HG03039 (cell line): ENCODE data around the gene SLC3A2.
"Not testable (repeated sequence)": the region's sequence is repeated elsewhere in the genome, so short reads cannot be mapped to it uniquely, and the experiment has no call there.

Experiments
- ATAC-seq: cut with Tn5 transposase; IDR thresholded peaks from one replicate; pipeline ENCODE4 v1.9.1; 2021; ENCODE audit warnings: mild to moderate bottlenecking, moderate library complexity; ENCODE audit not compliant: unreplicated experiment

The SLC3A2 gene

DNA sequence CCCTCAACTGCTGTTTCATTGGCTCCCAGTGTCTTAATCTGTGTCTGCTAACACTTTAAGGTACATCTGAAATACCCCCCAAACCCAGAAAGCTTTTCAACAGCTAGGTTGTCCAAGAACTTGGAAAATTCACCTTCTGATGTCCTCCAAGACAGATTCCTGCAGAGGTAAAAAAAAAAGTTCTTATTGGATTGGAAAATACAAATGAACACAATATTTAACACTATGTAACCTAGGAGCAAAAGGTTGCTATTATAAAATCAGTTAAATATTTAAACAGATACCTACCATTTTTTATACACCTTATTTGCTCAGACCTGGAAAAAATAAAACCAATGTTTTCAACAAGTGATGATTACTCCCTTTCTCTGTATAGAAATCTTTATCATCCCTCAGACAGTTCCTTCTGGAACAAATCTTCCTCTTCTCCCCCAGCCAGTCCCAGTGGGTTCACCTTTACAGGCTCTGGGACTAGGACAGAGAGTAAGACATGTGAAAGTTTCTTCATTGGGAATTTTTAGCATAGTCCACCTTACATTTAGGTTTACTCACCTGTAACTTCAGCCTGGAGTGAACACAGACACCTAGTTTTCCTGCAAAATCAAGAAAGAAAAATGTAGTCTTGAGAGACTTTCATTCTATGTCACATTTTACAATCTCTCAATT, 28.0 kb upstream of the SLC3A2 start:
- ATAC-seq, result no peak

DNA sequence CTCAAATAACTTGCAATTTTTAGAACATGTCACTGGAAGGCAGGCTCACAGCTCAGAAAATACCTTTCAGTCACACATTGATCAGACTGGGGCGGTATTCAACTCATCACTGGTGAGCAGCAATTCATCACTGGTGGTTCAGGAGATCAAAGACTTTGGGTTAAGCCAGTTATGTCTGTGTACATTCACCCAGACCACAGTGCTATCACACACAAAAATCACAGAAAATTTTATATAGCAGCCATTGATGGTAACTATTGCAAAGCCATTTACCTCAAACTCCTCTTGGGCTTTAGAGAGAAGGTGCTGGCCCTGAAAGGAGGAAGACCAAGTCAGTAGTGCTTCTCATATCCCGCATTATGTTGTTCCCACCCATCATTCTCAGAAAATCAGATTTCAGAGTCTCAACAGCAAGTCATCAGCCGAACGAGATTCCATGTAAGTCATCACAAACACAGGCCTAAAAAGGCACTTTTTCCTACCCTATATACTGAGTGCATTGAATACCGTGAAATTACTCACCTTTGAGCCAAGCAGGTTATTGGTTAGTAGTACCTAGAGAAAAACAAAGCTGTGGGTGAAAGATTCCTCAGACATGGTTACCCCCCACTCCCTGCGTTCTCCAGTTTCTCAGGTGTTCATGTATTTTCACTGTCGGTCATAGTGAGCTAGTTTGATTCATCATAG, 27.3 kb upstream of the SLC3A2 start:
- ATAC-seq, result no peak

DNA sequence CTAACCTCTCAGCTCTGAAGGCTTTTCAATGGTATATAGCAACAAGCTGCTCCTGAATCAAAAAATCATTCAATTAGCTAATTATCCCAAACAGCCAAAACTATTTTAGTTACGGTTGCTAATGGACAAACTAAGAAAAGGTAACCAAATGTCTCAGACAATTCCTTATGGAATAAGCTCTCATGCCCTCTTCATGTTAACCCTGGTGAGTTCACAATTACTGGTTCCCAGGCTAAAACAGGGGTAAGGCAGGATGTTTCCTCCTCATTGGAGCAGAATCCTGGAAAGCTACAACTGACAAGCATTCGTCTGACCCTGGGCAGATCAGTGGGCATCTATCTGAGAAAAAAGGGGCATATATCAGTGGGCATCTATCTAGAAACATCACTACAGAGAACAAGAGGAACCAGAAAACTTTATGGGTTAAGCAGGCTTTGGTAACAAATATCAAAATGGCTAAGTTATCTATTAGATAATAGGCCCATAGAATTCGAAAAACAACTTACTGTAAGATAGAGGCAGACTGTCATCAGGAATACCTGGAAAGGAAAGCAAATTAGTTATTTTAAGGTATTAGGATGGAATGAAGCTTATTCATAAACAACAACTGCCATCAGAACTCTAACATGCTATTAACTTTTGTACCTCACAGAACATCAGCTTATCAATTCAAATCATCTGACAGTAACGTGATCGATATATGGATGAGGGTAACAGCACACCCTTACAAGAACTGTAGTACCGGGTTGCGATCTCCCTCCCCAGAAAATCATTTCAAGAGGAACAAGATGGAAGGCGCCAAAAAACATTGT, 26.5 kb upstream of the SLC3A2 start:
- ATAC-seq, result no peak

DNA sequence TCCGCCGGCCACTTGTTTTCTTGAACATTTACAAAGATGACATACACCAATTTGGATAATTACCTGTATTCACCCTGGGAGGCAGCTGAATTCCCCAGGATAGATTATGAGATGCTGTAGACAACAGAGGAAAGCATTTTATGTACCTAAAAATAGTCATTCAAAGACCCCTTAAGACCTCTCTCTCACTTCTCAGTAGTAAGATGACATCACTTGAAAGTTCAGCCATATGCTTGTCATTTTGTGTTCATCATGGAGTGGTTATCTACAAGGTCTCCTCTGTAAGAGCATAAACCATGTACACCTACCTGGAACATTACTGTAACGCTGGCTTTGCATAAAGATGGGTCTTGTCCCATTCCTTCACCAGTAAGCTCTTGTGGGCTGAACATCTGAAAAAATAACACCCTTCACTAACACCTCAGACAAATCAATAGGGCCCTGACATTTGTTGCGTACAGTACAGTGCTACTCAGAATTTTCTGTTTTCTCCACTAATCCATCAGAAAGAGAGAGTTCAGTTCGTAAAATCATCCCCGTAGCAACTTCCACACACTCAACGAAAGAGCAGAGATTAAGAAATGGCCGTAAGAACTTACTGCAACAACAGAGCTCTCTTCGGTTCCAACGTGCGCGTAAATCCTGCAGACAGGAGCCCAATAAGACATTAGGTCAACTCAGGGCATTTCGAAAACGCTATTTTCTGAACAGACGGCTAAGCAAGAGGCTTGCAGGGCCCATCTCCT, 25.7 kb upstream of the SLC3A2 start:
- no peak for ATAC-seq

DNA sequence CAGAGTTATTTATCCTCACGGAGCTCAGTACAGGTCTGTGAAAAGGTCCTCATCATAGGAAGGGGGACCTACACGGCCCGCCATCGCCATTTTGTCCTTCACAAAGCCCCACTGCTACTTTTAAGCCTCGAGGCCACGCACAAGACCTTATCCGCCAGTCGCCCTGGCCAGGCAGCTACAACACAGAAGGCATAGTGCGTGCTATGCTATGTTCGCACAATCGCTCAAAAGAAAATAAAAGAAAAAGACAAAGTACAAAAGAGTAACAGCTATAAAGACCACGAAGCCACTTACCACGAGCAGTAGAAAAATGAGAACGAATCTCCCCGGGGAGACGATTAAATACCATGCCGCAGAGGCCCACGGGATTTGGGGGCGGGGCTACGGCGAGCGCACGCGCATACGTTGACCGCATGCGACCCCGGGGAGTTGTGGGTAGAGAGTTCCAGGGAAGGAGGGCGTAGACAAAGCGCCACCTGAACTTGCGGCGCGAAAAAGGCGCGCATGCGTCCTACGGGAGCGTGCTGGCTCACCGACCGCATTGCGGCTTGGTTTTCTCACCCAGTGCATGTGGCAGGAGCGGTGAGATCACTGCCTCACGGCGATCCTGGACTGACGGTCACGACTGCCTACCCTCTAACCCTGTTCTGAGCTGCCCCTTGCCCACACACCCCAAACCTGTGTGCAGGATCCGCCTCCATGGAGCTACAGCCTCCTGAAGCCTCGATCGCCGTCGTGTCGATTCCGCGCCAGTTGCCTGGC, 24.9 kb upstream of the SLC3A2 start:
- peak; percentile 79 for ATAC-seq

DNA sequence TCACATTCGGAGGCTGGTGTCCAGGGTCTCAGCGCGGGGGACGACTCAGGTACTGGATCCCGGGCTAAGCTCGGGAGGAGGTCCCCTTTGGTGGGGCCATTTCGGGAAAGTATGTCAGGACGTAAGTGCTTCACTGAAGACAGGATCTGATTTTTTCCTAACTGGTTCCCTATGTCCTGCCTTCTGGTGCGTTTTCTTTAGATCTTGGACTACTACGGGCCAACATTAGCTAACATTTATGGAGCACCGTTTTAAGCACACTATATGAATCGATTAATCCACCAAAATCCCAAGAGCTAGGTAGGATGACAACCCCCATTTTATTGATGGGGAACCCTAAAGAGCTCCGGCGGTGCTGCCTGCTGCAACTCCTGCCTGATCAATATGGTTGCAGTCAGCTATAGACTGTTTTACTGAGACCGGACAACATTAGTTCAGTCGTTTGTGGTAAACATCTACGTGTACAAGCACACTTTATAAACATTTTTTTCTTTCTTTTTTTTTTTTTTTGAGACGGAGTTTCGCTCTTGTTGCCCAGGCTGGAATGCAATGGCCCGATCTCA, 24.3 kb upstream of the SLC3A2 start:
- ATAC-seq, result no peak

DNA sequence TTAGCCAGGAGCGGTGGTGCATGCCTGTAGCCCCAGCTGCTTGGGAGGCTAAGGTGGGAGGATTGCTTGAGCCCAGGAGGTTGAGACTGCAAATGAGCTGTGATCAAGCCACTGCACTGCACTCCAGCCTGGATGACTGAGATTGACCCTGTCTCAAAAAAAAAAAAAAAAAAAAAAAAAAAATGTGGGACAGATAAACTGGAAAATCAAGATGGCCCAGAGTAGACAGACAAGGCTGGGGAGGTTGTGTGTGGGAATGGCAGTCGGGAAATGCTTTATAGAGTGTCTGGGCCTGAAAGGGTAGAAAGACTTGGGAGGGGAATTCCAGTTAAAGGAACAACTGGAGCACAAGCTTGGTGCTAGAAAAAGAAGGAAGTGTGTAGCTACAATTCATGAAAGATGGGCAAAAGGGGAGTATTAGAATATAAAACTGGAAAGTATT, 23.1 kb upstream of the SLC3A2 start:
- no peak for ATAC-seq

DNA sequence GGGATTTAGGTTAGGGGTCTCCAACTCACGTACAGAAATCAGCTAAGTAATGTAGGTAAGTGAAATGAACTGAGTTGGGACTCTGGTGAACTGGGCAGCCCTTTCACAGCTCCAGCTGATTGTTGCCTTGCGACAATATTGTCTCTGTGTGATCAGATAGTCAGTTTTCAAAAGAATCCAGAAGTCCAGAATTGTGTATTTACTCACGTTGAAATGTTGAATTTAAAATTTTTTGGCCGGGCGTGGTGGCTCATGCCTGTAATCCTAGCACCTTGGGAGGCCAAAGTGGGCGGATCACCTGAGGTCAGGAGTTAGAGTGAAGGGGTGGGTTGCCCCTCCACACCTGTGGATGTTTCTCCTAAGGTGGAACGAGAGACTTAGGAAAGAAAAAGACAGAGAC, 22.5 kb upstream of the SLC3A2 start:
- no peak for ATAC-seq

DNA sequence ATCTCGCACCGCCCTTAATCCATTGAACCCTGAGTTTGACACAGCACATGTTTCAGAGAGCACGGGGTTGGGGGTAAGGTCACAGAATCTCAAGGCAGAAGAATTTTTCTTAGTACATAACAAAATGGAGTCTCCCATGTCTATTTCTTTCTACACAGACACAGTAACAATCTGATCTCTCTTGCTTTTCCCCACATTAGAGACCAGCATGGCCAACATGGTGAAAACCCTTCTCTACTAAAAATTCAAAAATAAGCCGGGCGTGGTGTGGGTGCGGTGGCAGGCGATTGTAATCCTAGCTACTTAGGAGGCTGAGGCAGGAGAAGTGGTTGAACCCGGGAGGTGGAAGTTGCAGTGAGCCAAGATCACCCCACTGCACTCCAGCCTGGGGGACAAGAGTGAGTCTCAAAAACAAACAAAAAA, 21.4 kb upstream of the SLC3A2 start:
- not testable (repeated sequence) for ATAC-seq

DNA sequence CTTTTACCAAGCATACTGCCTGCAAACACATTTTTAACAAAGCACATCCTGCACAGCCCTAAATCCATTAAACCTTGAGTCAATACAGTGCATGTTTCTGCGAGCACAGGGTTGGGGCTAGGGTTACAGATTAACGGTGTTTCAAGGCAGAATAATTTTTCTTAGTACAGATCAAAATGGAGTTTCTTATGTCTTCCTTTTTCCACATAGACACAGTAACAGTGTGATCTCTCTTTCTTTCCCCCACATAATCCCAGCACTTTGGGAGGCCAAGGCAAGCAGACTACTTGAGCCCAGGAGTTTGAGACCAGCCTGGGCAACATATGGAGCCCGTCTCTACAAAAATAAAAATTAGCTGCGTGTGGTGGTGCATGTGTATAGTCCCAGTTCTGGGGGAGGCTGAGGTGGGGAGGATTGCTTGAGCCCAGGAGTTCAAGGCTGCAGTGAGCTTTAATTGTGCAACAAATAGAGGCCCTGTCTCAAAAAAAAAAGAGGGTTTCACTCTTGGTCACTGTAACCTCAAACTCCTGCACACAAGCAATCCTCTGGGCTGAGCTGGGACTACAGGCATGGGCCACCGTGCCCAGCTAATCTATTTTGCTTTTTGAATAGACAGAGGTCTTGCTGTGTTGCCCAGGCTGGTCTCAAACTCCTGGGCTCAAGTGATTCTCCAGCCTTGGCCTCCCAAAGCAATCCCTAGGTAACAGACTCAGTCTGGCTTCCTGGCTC, 19.7 kb upstream of the SLC3A2 start:
- ATAC-seq, result no peak

DNA sequence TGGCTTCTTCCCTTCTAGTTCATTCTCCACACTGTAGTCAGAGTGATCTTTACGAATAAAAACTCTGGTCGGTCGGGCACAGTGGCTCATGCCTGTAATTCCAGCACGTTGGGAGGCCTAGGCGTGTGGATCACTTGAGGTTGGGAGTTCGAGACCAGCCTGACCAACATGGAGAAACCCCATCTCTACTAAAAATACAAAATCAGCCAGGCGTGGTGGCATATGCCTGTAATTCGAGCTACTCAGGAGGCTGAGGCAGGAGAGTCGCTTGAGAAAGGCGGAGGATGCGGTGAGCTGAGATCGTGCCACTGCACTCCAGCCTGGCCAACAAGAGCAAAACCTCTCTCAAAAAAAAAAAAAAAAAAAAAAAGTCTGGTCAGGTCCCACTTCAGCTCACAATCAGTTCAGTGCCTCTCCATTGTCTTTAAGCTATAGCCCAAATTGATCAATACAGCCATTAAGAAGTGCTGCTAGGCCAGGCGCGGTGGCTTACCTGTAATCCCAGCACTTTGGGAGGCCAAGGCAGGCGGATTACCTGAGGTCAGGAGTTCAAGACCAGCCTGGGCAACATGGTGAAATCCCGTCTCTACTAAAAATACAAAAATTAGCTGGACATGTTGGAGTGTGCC, 19.0 kb upstream of the SLC3A2 start:
- ATAC-seq, result not testable (repeated sequence)

DNA sequence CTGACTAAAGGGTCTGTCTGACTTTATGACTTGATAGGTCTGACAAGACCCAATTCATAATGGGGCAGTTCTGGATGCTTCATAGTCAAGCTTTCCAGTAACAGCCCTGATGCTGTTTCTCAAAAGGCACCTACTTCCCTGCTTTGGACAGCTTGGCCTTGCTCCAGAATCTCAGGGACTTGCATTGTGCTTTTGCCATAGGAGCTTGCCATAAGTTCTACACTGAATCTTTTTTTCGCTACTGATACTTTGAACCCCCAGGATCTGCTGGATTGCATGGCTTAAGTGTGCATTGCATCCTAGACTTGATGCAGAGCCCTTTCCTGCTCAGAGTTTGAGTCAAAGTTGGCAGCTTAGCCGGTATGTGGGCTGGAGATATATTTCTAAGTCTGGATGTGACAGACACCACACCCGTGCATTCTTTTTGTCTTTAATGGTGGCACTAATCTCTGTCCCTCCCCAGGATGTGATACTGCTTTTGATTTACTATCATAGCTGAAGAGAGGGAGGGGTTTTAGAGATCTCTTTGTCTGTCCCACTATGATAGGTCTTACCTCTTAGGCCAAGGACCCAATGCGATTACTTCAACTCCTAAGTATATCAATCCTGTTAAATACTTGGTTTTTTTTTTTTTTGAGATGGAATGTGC, 16.9 kb upstream of the SLC3A2 start:
- ATAC-seq, result no peak

DNA sequence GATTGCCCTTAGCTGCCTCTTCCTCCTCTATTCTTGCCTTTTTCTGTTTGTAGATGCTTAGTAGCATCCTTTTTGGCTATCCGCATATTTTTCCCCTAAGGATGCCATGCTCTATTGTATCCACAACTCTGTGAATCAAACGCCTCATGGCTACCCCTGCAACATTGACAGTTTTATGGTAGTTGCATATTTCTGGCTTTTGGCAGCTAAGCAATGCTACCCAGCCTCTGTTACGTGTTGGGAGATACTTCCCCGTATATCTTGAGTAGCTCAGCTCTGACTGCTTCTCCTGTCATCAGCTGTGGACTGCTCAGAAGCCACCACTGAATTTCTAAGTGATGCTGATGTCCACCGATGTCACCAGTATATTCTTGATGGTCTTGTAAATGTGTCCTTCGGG, 15.1 kb upstream of the SLC3A2 start:
- ATAC-seq, result no peak

DNA sequence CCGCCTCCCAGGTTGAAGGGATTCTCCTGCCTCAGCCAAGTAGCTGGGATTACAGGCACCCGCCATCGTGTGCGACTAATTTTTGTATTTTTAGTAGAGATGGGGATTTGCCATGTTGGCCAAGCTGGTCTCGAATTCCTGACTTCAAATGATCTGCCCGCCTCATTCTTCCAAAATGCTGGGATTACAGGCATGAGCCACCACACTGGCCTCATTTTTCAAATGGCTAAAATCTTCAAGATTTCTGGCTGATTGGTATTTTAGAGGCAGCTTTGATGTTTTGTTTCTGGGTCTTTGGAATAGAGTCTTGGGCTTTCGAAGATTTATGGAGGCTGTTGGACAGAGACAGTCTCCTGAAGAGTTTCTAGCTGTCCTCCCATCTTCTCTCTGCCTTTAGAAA, 5.8 kb upstream of the SLC3A2 start:
- ATAC-seq, result no peak

DNA sequence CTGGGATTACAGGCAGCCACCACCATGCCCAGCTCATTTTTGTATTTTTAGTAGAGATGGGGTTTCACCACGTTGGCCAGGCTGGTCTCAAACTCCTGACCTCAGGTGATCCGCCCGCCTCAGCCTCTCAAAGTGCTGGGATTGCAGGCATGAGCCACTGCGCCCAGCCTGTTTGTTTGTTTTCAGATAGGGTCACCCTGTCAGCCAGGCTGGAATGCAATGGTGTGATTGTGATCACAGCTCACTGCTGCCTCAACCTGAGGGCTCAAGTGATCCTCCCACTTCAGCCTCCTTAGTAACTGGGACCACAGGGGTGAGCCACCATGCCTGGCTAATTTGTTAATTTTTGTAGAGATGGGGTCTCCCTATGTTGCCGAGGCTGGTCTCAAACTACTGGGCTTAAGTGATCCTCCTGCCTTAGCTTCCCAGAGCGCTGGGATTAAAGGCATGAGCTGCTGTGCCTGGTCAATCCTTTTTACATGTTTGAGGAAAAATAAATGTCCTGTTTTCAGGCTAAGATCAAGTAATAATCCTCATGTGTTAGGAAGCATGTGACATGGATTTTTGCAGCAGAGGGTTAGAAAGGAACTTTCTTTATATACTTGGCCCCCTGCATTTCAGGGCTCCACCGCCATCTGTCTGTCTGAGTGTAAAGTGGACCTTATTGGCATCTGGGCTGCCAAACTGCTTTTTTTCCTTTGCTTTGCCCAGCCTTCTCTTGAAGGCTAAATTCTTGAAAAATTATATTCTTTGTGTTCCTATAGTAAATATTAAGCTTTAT, 4.8 kb upstream of the SLC3A2 start:
- ATAC-seq, result no peak

DNA sequence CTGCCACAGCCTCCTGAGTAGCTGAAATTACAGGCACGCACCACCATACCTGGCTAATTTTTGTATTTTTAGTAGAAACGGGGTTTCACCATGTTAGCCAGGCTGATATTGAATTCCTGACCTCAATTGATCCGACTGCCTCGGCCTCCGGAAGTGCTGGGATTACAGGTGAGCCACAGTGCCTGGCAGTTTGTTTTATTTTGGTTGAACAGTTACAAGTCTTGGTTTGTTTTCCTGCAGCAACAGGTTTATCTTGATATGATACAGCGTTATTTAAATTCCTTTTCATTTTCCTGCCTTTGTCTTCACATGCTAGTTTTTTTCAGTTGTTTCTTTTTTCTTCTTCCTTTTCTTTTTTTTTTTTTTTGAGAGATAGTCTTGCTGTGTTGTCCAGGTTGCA, 4.0 kb upstream of the SLC3A2 start:
- no peak for ATAC-seq

DNA sequence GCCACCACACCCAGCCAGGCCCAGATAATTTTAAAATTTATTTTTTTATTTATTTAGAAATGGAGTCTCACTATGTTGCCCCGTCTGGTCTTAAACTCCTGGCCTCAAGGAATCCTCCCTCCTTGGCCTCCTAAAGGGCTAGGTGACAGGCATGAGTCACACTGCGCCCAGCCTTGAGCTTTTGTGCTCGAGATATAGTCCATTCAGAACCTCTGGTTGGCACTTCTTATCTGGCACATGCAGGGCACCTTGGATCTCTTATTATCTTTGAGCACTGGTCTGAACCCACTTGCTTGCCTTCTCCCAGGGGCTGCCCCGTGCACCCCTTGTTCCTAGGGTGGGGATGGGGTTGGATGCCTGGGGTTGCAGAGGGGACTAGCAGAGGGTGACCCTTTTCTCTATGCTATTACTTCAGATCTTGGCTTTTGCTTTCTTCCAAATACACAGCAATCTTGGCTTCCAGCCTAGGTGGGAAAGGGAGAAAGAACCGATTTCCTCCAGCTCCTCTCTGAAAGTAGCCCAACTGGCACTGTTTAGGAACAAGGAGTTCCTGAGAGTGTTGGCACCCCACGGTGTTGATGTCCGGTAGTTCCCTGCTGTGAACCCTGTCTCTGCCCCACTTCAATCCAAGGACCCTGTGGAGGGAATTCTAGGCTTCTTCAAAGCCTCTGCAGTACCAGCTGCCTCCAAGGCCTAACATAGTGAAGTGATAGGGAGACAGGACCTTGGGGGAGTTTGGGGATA, 1.3 kb upstream of the SLC3A2 start:
- ATAC-seq, result no peak
